ENCODE results near the gene TAF4.

TAF4 gene

DNA sequence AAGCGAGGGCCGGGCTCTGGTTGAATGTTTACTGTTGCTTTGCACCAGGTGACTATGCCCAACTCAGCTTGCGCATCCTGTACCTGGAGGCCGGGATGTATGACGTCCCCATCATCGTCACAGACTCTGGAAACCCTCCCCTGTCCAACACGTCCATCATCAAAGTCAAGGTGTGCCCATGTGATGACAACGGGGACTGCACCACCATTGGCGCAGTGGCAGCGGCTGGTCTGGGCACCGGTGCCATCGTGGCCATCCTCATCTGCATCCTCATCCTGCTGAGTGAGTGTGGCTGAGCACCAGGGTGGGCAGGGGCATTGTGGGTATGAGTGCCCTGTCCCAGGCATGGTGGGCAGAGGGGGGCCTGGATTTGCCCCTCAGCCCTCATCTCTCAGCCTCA lies 136.1 kb downstream of the TAF4 start:
- DNase-seq = no peak

DNA sequence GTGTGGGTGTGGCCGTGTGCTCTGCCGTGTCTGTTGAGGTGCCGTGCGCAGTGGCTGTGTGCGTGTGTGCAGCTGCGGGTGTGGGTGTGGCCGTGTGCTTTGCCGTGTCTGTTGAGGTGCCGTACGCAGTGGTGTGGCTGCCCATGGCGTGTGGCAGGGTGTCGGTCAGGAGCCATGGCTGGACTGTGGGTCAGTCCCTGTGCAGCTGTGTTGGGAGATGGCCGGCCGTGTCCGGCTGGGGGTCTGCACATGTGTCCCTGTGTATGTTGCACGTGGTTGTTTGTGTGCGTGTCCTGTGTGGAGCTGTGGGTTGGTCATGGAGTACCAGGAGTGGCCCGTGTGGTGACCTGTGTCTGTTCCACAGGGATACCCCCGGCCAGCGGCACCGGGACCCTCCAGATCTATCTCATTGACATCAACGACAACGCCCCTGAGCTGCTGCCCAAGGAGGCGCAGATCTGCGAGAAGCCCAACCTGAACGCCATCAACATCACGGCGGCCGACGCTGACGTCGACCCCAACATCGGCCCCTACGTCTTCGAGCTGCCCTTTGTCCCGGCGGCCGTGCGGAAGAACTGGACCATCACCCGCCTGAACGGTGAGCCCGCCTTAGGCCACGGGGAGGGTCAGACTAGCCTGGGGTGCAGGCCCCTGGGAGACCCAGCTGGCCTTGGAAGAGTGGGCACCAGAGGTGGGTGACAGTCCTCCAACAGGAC lies 137.7 kb downstream of the TAF4 start:
- DNase-seq = peak in 1 of 5 donors; percentile 6

DNA sequence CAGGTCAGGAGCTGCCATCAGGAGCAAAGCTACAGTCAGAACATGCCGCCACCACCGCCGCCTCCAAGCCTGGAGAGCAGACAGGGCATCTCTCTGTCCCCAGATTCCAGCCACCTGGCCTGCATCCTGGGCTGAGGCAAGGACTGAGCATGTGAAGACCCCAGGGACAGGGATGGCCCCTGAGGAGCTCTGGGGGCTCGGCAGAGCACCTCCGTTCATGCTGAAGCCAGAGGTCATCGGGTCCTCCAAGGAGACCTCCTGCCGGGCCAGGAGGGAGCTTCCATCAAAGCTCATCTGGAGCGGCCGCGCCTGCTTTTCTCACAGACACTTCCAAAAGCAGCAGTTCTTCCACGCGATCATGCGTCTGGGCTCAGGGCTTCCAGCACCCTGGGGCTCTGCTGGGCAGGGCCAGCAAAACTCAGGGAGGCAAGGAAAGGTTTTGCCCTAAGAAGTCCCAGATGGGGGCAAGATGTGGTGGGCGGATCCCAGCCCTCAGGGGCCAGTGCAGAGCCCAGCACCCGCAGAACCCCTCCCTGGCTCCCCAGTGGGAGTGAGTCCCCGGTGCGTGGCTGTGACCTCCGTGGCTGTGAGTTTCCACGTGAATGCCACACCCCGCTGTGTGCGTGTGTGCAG lies 138.4 kb downstream of the TAF4 start:
- peak in 1 of 5 donors; percentile 6 for DNase-seq

DNA sequence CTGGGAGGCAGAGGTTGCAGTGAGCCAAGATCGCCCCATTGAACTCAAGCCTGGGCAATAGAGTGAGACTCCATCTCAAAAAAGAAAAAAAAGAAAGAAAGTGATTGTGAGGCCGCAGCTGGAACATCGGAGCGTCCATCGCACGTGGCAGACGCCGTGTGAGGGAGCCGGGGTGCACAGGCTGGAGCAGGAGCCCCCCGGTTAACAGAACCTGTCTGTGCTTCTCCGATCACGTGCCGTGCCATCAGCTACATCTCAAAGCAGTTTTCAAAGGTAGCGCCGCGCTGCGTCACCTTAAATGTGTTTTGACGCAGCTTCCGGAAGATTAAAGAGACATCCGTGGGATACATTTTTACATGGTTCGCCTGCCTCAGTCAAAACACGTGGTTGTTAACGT lies 138.9 kb downstream of the TAF4 start:
- peak in 1 of 5 donors; percentile 3 for DNase-seq

DNA sequence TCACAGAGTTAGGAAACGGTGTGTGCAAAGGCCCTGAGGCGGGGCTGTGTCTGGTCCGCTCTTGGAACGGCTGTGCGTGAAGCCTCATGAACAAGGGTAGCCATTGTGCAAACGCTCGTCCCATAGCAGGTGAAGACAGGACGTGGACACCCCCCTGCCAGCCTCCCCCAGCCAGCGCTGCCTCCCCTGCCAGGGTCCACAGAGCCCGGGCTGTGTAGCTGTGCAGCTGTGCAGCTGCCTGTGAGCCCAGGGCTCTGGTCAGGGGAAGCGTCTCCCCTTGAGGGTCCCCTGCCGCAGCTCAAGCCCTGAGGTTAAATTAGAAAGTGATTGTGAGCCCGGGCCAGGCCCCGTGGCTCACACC lies 139.4 kb downstream of the TAF4 start:
- DNase-seq = peak in 1 of 5 donors; percentile 9

DNA sequence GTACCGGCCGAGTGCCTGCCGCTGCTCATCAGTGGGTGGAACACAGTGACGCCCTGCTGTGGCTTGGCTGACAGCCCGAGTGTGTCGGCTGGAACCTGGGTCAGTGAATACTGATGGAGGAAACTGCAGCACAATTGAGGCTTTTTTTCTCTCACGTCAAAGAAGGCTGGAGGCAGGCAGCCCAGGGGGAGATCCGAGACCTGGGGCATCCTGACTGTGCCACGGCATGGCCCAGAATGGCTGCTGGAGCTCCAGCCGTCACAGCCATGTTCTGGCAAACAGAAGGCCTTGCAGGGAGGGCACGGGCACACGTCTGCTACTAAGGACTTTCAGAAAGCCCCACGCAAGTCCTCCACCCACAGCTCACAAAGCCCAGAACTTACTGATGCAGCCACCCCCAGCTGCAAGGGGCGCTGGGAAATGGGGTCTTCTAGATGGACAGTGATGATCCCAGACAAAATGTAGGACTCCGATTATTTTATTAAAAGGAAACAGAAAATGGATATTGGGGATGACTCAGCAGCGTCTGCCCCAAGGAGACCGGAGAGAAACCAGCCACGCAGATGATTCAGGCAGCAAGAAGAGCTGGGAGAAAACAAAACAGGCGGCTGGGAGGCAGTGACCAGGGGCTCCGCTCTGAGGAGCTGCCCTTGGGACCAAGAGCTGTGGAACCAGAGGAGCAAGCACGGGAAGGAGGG lies 140.0 kb downstream of the TAF4 start:
- no peak for DNase-seq

DNA sequence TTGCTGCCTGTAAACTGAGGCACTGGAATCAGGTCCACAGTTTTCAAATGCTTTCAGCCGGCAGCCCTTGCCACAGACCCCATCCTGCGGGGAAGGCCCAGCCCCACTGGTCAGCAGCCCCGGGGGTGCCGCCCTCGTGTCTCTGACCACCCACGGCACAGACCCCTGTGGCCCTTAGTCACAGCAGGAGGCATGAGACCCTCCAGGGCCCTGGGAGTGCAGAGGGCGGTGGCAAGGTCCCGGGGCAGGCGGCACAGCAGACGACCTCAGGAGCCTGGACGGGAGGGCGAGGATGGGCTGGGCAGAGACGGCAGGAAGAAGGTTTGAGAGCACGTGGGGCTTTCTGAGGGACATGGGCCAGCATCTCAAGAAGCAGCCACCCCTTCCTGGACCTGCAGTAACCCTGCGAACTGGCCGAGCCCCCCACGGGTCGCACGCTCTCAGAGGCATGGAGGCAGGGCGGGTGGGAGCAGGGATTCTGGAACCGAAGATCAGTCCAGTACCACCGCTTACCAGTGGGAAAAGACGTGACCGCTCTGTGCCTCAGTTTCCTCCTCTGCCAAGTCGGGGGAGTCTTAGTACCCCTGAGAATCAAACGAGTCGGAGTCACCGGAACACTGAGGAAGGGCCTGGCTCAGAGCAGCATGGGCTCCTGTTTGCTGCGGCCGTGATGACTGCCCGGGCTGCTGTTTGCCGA lies 140.7 kb downstream of the TAF4 start:
- DNase-seq = no peak
